D341Med (cell line): ENCODE results near the gene COL13A1.

ENCODE experiments used
- DNase-seq: peaks from one replicate; pipeline ENCODE4 v3.0.0; 2012; ENCODE audit warnings: low spot score

COL13A1 gene

DNA sequence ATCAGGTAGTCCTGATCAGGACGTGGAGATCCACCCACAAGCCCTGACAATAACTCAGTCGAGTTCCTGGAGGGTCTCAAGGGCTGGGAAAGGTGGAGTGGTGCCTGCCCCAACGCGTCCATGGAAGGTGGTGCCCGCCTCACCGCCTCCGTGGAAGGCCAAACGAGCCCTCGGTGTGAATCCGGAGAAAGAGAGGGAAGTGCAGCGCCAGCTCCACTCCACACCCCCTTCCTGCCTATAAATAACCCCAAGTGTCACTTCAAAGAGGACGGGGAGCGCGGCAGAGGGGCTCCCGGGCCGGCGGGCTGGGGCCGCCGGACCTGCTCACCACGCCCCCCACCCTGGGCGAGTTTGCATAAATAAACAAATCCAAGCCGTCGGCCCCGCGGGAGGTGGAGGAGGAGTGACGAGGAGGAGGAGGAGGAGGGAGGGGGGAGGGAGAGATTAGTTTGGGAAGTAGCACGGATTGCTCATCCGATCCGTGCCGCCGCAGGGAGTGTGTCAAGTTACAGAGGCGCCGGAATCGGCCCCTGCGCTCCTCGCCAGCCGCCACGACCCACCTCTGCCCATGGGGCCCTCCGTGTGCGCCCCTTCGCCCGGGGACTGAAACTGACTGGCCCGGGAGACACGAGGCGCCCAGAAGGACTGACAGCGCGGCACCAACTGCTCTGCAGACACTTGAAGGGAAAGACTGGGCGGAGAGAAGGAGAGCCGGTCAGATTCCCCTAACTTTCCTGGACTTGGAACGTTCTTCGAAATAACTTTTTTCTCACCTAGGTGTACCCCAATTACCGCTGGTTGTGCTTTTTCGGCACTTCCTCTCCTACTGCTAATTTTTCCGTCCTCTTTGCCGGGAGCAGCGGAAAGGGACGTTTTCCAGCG lies at the start of gene COL13A1:
COL13A1 (plus strand) TSS at position 473 of the 882 bp plus-strand sequence. CDS start 518 bp downstream, outside the sequence.
- peak; percentile 53 for DNase-seq

DNA sequence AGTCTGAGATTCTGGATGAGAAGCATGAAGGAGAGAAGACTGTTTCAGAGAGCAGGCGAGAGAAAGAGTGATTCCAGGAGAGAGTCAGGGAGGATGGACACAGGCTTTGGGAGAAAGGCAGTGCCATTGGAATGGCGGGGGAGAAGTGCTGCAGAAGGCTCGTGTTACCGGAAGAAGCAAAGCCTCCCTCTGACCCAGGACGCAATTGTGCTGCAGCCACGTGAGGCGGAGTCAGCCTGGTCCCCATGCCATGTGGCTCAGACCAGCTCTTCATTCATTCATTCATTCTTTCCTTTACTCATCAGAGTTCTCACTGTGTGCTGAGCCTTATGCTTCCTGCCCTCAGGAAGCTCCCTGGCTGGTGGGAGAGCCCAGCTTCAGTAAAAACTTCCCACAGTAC lies 49.2 kb upstream of the COL13A1 start:
- DNase-seq, result no peak

DNA sequence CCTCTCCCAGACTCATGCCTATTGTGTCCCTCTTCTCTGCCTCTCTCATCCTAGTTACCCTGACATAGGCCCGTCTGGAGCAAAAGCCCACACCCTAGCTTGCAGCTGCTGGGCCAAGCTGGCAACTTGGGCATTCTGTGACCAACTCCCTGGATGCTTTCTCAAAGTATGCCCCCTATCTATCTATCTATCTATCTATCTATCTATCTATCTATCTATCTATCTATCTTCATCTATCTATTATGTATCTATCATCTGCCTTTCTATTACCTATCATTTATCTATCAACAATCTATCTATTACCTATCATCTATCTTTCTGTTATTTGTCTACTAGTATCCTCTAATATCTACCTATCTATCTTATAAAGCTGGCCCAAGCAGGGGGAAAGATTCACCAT lies 45.4 kb upstream of the COL13A1 start:
- DNase-seq, result no peak

DNA sequence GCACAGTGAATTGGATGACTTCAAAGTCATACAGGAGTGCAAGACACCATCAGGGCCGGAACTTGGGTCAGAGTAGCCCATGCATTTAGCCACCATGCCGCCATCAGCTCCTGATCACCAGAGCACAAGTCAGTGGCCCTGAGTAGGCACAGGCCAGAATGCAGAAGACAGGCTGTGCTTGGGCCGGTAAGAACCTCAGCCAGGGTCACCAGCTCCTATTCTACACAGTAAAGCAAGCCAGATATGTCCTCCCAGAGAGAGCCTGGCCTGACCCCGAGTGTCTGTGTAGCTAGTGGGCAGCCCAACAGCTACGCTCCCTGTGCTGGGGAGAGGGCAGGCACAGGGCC lies 44.5 kb upstream of the COL13A1 start:
- no peak for DNase-seq

DNA sequence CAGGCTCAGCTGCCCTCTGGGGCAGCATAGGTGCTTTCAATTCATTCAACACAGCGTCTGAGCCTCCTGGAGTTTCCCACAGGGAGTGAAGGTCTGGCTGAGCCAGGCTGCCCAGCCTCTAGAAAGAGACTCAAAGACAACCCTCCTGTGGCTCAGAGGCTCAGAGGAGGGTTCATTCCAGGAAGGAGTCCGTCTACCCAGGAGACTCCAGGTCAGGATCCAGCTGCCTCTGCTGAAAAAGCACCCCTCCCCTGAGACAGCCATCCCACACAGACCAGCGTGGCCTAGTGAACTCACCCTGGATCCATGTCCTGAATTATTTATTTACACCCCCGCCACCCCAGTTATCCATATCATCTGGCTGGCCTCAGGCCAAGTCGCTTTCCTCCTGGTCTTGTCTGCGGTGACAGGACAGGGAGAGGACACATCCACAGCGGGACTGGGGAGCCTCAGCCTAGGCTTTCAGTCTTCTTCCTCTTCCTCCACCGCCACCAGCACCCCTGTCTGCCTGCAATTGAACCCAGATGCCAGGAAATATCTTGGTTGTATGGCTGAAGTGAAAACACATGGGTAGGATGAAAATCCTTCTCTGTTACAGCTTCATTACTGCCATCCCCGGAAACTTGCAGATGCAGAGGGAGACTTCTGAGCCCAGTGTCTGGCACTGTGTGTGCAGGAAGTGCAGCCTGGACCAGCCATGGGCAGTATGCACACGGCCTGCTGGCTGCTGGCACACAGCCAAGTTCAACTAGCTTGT lies 44.0 kb upstream of the COL13A1 start:
- DNase-seq, result no peak

DNA sequence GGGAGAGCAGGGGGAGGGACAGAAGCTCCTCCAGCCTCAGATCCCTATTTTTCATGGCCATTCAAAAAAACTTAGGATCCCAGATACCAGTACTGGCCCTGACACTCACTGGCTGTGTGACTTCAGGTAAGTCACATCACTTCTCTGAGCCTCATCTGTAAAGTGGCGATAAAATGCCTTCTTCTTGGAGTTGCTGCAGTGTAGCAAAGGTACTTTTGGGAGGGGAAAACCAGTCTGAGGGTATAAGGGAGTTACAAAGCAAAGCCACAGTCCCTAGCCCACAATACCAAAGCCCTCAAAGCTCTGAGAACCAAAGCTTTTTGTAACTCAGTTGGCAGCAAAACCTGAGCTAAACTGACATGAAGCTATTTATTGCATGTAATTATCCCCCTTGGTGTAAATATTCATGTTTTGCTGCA lies 43.4 kb upstream of the COL13A1 start:
- DNase-seq, result no peak

DNA sequence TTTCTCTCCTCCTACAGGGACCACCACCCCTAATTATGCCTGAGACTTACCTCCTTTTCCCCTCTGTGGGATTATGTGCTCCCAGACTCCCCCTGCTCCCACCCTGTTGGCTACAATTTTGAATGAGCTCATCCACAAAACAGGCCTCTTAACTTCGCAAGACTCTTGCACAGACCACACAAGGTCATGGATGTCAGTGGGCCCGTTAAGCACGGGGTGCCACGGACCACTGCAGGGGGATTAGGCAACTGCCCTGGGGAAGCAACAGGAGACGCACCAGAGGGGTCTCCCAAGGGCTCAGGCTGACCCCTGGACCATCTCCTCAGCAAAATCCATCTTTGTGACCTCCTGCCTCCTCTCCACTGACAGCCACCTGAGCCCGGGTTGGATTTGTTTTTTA lies 42.1 kb upstream of the COL13A1 start:
- DNase-seq, result no peak

DNA sequence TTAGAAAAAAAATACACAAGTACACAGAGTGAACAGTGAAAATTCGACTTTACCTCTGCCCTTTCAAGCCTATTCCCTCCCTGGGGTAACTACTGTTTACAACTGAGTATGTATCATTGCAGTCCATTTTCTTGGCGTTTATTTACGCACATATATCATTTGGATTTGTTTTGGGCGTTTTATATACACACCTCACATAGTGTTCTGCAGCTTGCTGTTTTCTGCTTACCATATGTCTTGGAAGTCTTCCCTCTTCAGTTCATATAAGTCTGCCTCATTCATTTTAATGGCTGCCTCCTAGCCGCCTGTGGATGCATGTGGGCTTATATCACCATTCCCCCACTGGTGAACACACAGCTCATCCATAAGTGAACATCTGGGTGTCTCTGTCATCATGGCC lies 41.6 kb upstream of the COL13A1 start:
- DNase-seq, result no peak

DNA sequence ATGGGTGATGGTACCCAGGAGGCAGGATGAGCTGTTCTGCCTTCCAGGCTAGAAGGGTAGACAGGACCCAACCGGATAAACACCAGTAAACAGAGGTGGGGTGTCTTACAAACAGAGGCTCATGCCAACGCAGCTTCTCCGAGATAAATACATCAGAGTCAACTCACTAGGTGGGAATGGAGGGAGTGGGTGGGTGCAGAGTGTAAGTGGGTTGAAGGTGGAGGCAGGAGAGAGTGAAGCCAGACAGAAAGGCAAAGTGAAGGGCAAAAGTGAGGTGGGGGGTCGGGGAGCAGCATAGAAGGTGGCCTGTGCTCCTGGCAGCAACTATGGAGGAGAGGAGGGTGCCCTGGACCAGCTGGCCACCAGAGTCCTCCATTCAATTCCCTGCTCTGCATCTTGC lies 40.4 kb upstream of the COL13A1 start:
- DNase-seq, result no peak

DNA sequence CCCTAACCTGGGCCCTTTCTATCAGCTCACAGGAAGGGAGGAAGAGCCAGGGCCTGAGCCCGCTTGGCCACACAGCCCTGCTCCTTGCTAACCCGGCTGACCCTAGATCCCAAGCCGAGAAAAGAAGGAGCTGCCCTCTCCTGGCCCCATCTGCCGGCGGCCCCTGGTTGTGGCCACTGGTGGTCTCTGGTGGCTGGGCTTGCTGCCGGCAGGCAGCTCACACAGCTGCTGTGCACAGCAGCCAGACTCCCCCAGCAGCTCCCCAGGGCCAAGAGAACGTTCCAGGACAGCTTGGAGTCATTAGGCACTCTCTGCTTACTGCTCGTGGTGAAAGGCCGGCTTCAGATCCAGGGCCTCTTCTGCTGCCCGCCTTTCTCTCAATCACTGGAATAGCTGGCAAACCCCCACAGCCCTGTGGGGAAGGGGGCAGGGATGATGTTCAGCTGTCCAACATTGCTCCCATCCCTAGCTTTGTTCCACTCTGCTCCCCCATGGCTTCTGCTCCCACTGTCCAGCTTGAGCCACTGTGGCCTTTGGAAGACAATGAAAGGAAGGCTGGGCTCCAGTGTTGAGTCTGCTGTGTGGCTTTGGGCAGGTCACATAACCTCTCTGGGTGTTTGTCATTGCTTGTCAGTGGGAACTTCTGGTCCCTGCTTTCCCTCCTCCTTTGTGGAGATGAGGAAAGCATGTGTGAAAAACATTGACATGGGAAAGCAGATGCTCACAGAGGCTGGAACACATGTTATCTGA lies 35.4 kb upstream of the COL13A1 start:
- no peak for DNase-seq

DNA sequence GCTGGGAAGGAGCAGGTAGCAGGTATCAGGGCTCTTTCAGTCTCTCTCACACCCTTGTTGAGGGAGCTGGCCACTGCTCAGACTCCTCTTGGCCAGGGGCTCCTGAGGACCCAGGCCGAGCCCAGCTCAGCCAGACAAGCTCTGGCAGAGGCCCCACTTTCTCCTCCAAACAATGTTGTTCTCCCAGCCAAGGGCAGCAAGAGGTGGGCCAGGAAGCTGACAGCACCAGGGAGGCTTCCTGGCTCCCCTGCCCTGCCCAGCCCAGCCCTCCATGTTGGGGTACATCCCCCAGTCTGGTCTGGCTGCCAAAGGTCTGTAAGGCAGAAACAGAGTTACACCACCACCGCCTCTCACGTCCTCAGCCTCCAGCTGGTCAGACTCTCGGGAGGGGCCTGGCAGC lies 33.9 kb upstream of the COL13A1 start:
- DNase-seq, result no peak

DNA sequence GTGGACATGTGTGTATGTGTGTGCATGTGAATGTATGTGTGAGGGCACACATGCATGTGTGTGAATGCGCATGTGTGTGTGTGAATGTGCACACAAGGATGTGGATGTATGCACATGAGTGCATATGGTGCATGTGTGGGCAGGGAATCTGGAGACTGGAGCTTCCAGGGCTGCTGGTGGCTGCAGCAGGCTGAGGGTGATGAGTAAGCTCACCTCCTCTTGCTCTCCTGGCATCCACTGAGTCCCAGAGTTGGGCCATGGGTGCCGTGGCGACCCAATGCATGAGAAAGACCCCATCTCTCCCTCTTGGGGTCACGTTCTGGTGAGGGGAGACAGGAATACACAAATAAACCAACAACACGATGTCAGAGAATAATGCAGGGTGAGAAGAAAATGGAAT lies 33.3 kb upstream of the COL13A1 start:
- no peak for DNase-seq

DNA sequence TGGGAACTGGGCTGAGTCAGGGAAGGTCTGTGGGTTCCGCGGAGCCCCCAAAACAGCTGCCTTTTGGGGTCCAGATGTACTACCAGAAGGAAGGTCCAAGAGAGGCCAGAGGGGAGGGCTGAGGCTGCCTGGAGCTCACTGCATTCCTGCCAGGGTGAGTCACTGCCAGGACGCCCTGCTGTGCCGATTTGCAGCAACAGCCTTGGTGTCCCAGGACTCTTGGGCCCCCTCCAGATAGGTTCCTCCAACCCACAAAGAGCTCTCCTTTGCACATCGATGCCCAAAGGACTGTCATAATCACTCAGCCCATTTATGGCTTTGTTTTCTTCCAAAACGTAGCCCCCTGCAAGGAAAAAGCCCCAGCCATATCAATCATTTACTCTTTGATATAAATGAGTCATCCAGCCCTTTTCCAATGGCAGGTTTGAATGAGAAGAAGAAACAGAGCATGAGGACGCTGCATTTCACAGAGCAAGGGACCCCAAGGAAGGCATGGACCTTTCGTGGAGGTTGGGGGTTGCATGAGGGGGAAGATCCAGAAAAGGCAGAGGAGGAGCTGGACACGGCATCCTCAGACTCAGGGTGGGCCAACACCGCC lies 32.2 kb upstream of the COL13A1 start:
- DNase-seq, result peak; percentile 32

DNA sequence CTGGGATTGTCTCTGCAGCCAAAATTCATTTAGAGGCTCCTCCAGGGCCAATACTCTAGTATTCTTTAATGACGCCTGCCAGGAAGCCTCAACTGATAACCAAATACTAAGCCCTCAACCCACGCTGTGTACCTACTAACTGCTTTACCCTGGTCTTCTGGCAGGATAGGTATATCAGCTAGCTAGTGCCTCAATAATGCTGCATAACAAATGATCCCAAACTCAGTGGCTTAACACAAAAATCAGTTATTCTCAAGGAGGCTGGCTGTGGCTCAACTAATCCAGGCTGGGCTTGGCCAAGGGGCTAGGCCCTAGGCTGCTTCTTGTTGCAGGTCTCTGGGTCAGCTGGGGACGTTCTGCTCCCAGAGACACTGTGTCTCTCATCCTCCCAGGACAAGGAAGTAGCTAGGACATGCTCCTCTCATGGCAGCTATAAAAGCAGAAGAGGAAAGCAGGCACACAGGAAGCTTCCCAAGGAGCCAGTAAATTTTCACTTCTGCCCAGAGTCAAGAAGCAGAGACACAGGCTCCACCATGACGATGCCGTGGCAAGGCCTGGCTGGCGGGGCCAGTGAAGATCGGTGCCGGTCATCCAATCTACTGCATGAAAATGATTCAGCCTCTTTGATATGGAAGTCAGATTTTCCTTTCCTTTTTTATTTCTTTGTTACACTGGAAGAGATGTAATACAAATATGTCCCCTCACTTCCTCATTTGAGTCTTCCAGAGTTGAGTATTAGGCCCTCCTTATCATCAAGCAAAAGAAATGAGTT lies 28.6 kb upstream of the COL13A1 start:
- DNase-seq, result no peak

DNA sequence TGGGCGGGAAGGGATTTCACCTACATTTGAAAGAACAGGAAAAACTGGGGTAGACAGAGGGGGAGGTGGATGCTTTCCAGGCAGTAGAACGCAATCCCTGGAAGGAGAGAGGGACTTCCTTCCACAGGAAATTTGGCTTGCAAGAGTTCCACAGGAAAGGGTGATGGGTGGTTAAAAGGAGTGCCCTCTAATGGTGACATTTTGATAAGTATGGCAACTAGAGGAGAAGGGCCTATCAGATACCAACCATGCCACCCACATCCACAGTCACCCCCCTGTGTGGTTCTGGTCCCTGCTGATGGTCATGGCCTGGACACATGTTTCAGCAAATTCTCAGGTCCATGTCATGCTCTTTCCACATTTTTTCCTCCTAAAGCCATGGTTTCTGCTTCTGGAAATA lies 27.1 kb upstream of the COL13A1 start:
- DNase-seq, result no peak

DNA sequence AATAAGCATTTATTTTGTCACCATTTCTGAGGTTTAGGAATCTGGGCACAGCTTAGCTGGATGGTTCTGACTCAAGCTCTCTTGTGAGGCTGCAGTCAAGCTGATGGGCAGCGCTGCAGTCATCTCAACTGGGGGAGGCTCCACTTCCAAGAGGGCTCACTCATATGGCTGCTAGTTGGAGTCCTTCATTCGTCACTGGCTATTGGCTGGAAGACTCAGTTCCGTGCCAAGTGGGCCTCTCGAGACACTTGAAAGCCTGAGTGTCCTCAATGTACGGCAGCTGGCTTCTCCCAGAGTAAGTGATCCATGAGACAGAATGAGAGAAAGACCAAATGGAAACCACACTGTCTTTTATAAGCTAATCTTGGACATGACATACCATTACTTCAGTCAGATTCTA lies 21.6 kb upstream of the COL13A1 start:
- DNase-seq, result no peak

DNA sequence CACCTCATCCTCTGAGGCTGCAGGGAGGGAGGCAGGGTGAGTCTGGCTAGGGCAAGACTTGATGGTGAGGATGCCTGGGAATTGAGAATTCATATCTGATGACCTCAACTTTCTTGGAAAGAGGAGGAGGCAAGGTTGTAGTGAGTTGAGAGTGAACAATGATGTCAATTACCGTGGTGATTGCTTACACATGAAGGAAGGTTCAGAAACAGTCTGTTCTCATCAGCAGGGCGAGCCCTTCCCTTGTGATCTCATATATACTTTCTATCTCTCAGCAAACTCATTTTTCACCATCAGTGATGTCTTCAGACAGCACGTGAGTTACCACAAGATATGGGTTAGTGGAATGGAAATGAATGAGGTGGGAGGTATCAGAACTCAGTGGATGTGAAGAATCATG lies 20.1 kb upstream of the COL13A1 start:
- DNase-seq, result no peak

DNA sequence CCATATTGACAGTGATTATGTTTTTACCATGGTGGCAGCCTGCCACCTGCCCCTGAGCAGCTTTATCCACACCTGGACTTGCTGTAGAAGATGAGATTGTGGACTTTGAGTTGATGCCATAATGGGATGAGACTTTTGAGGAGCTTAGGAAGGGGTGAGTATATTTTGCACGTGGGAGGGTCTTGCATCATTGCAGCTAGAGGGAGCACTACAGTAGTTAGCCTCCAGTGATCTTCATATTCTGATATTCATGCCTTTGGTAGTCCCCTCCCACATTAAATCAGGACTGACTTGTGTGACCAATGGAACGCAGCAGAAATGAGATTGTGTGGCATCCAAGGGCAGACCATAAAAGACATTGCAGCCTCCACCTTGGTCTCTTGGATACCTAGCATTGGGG lies 18.2 kb upstream of the COL13A1 start:
- DNase-seq, result no peak

DNA sequence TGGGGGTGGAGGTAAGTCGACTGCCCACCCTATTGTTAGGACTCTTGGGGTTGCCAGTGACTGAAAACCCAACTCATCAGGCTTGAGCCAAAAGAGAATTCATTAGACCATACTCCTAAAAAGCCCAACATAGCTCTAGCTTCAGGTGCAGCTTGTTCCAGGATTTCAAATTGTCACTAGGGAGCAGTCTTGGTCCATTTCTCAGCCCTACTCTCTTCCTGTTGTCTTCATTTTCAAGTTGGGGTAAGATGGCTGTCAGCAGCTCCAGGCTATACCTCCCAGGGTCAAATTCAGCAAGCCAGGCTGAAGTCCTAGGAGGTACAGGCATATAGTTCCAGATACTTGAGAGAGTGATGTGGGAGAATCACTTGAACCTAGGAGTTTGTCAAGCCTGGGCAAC lies 14.9 kb upstream of the COL13A1 start:
- DNase-seq, result no peak

DNA sequence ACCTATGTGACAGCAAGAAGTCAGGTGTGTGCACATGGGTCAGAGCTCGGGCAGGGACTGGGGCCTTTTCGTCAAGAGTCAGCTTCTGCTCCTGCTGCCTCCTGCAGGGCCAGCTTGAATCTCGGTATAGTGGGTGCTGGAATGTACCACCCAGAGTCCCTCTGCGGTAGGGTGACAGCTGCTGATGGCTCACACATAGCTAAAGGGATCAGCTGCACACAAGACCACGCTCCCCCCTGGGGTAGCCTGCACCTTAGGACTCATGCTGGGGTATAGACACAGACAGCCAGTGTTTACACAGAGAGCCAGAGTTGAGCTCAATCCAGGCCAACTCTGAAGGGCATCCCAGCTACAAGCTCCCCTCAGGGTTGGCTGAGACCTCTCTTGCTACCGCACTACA lies 14.0 kb upstream of the COL13A1 start:
- no peak for DNase-seq

DNA sequence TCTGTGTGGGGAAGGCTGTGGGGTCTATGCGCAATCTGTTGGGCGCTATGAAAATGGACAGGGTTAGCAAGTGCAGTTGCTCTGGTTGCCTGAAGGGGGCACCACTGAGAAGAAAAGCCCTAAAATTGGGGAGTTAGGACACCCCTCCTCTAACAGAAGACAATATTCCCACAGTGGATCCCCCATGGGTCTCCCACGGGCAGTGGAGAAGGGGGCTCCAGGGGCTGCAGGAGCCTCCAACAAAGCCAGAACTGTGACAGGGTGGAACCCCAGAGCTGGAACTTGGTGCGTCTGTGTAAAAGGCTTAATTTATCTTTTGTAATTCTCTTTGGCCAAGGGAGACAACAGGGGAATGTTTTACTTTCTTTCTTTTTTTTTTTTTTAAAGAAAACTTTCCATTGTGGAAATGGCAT lies 12.5 kb upstream of the COL13A1 start:
- no peak for DNase-seq

DNA sequence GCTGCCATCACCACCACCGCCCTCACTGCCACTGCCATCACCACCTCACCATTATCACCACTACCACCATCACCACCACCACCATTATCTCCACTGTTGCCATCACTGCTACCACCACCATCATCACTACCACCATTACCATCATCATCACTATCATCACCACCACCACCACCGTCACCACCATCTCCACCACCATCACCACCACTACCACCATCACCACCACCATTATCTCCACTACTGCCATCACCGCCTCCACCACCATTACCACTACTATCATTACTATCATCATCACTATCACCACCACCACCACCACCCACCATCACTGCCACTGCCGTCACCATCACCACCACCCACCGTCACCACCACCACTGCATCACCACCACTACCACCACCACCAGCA lies 9.9 kb upstream of the COL13A1 start:
- DNase-seq, result no peak
